Measurements from ENCODE around the gene NR6A1.

- no peak for TF ChIP-seq EZH2 (IDR thresholded peaks at IDR 0.05; ENCODE audit: insufficient read depth, poor library complexity, severe bottlenecking)
- TF ChIP-seq EZH2phosphoT487 (IDR thresholded peaks at IDR 0.05; ENCODE audit: insufficient read depth, low read depth), result no peak
Measured at GRCh38 chr9:124739360-124739759, 31.8 kb downstream of the NR6A1 start.
